ENCODE measurements around the gene OTULINL.

DNA sequence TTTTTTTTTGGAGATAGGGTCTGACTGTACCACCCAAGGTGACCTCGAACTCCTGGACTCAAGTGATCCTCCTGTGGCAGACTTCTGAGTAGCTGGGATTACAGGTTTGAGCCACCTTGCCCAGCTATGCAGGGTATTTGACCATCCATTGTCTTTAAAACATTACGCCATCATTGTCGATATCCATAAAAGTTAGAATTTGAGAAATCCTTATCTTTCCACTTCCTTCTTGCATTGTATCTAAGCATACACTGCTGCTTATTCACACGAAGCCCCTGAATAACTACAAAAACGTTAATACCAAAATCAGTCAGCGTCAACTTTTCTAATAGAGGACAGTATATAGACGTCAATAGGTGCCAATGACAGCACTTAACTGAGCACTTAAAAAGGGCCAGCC, 5.4 kb upstream of the OTULINL start:
- TF ChIP-seq, protein P1, sequence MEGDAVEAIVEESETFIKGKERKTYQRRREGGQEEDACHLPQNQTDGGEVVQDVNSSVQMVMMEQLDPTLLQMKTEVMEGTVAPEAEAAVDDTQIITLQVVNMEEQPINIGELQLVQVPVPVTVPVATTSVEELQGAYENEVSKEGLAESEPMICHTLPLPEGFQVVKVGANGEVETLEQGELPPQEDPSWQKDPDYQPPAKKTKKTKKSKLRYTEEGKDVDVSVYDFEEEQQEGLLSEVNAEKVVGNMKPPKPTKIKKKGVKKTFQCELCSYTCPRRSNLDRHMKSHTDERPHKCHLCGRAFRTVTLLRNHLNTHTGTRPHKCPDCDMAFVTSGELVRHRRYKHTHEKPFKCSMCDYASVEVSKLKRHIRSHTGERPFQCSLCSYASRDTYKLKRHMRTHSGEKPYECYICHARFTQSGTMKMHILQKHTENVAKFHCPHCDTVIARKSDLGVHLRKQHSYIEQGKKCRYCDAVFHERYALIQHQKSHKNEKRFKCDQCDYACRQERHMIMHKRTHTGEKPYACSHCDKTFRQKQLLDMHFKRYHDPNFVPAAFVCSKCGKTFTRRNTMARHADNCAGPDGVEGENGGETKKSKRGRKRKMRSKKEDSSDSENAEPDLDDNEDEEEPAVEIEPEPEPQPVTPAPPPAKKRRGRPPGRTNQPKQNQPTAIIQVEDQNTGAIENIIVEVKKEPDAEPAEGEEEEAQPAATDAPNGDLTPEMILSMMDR (tag by site-specific recombination; IDR thresholded peaks at IDR 0.05), result no peak
- no peak for TF ChIP-seq ZNF16 (tag by site-specific recombination; IDR thresholded peaks at IDR 0.05; ENCODE audit: low read depth)
- TF ChIP-seq, protein P2, sequence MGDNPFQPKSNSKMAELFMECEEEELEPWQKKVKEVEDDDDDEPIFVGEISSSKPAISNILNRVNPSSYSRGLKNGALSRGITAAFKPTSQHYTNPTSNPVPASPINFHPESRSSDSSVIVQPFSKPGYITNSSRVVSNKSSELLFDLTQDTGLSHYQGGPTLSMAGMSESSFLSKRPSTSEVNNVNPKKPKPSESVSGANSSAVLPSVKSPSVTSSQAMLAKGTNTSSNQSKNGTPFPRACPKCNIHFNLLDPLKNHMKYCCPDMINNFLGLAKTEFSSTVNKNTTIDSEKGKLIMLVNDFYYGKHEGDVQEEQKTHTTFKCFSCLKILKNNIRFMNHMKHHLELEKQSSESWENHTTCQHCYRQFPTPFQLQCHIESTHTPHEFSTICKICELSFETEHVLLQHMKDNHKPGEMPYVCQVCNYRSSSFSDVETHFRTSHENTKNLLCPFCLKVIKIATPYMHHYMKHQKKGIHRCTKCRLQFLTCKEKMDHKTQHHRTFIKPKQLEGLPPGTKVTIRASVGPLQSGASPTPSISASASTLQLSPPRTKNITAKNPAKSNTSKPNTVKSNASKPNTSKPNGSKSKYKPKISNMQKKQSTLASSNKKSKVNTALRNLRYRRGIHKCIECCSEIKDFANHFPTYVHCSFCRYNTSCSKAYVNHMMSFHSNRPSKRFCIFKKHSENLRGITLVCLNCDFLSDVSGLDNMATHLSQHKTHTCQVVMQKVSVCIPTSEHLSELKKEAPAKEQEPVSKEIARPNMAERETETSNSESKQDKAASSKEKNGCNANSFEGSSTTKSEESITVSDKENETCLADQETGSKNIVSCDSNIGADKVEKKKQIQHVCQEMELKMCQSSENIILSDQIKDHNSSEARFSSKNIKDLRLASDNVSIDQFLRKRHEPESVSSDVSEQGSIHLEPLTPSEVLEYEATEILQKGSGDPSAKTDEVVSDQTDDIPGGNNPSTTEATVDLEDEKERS (tag by site-specific recombination; IDR thresholded peaks at IDR 0.05), result no peak
- no peak for TF ChIP-seq ZBTB7A (tag by site-specific recombination; IDR thresholded peaks at IDR 0.05; ENCODE audit: low read depth)
